Progenitor cell of endocrine pancreas (in vitro differentiated cells): ENCODE results near the gene DLK1. TPM values are rescaled to one million over a fixed set of nuclear protein-coding genes. Genes with fewer than 3 reads are reported as not detected.
A peak's percentile ranks its signal among the peaks of the same experiment; 100 is the strongest.

Source experiments
- DNase-seq: peaks from one replicate; pipeline ENCODE4 v3.0.0; 2021; ENCODE audit warnings: low spot score; ENCODE audit not compliant: unreplicated experiment
- H3K27ac Mint-ChIP-seq: 2 replicates; pipeline ENCODE4 v1.8.0; 2021; ENCODE audit warnings: mild to moderate bottlenecking, moderate library complexity, mixed read lengths
- H3K27me3 Mint-ChIP-seq: 2 replicates; pipeline ENCODE4 v1.8.0; 2021; ENCODE audit warnings: mixed read lengths
- H3K36me3 Mint-ChIP-seq: 2 replicates; pipeline ENCODE4 v1.8.0; 2022; ENCODE audit warnings: mixed read lengths; ENCODE audit not compliant: insufficient read depth
- H3K4me1 Mint-ChIP-seq: 2 replicates; pipeline ENCODE4 v1.8.0; 2021; ENCODE audit warnings: low read depth, mixed read lengths
- H3K4me3 Mint-ChIP-seq: 2 replicates; pipeline ENCODE4 v1.8.0; 2021; ENCODE audit warnings: low read depth, mild to moderate bottlenecking, moderate library complexity, mixed read lengths
- H3K9me3 Mint-ChIP-seq: 2 replicates; pipeline ENCODE4 v1.8.0; 2021; ENCODE audit warnings: low read depth, mixed read lengths
- total RNA-seq: library from RNA; stranded (reverse); gene quantifications from 2 replicates; pipeline ENCODE4 v1.2.1, GENCODE V29; 2021
- TF ChIP-seq, protein P1 (sequence below): fragments of 200-600 bp; sonication (generic); IDR thresholded peaks from one replicate; pipeline ENCODE4 v1.5.0; 2021; ENCODE audit warnings: antibody characterized with exemption, mild to moderate bottlenecking; ENCODE audit not compliant: unreplicated experiment

DLK1 gene
- total RNA-seq, 1 donor from 2014 or later = 5,856 TPM

DNA sequence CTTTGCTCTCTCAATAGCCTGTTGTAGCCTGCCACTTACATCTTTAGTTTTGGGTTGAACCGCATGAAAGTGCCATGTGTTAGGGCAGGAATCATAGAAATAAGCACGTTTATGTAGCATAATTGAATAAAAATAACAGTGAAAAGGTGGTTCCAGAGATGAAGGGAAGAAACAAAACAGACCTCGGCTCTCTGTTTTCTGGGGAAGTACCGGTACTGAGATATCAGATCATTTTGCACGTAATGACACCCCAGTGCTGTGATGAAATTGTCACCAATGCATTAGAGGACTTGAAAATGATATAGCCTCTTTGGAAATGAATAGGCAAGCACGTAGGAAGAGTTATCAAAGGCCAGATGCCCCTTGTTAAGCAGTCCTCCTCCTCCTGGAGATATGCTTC is 42.5 kb upstream of the DLK1 start:
- no peaks in the 10 kb centered on the region for H3K36me3 Mint-ChIP-seq
- no peak overlapping the region for H3K4me3 Mint-ChIP-seq
- peaks cover 24% of the 10 kb centered on the region for H3K27me3 Mint-ChIP-seq
- TF ChIP-seq, protein P1, sequence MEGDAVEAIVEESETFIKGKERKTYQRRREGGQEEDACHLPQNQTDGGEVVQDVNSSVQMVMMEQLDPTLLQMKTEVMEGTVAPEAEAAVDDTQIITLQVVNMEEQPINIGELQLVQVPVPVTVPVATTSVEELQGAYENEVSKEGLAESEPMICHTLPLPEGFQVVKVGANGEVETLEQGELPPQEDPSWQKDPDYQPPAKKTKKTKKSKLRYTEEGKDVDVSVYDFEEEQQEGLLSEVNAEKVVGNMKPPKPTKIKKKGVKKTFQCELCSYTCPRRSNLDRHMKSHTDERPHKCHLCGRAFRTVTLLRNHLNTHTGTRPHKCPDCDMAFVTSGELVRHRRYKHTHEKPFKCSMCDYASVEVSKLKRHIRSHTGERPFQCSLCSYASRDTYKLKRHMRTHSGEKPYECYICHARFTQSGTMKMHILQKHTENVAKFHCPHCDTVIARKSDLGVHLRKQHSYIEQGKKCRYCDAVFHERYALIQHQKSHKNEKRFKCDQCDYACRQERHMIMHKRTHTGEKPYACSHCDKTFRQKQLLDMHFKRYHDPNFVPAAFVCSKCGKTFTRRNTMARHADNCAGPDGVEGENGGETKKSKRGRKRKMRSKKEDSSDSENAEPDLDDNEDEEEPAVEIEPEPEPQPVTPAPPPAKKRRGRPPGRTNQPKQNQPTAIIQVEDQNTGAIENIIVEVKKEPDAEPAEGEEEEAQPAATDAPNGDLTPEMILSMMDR = no peak
- no peak overlapping the region for H3K27ac Mint-ChIP-seq
- H3K4me1 Mint-ChIP-seq = peaks cover 7% of the 10 kb centered on the region
- no peaks in the 10 kb centered on the region for H3K9me3 Mint-ChIP-seq
- no peak for DNase-seq

DNA sequence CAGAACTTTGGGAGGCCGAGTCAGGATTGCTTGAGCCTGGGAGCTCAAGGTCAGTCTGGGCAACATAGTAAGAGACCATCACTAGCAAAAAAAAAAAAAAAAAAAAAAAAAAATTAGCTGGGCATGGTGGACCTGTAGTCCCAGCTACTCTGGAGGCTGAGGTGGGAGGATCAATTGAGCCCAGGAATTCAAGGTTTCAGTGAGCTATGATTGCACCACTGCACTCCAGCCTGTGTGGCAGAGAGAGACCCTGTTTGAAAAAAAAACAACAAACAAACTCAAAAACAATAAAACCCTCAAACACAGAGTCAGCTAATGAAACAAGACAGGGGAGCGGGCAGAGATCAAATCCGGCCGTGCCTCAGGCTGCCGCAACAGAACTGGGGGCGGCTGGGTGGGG is 41.7 kb upstream of the DLK1 start:
- DNase-seq = no peak
- Mint-ChIP-seq H3K36me3 (no peaks in the 10 kb centered on the region), H3K4me3 (no peak overlapping the region), H3K9me3 (no peaks in the 10 kb centered on the region), H3K4me1 (peaks cover 2% of the 10 kb centered on the region), H3K27me3 (peaks cover 28% of the 10 kb centered on the region), H3K27ac (no peak overlapping the region)
- TF ChIP-seq, protein P1 = no peak

DNA sequence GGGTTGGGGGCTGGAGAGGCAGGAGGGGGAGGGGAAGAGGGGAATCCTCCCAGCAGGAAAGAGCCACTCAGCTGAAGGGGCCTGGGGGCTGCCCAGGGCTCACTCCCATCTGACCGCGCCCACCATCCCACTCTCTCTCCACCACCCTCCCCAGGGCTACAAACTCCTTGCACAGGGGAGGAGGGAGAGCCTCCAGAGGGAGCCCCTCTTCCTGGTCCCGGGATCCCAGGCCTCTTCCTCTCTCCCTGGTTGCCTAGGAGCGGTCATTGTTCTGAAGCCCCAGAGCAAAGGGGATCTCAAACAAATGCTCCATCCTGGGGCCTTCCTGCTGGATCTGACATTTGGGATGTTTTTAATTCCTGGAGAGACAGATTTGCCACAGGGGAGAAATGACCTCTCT is 39.8 kb upstream of the DLK1 start:
- no peak for DNase-seq
- H3K27me3 Mint-ChIP-seq = peaks cover 47% of the 10 kb centered on the region
- no peak overlapping the region for H3K27ac Mint-ChIP-seq
- TF ChIP-seq, protein P1 = no peak
- H3K4me3 Mint-ChIP-seq = no peak overlapping the region
- H3K9me3 Mint-ChIP-seq = no peaks in the 10 kb centered on the region
- H3K4me1 Mint-ChIP-seq = peaks cover 5% of the 10 kb centered on the region
- no peaks in the 10 kb centered on the region for H3K36me3 Mint-ChIP-seq

DNA sequence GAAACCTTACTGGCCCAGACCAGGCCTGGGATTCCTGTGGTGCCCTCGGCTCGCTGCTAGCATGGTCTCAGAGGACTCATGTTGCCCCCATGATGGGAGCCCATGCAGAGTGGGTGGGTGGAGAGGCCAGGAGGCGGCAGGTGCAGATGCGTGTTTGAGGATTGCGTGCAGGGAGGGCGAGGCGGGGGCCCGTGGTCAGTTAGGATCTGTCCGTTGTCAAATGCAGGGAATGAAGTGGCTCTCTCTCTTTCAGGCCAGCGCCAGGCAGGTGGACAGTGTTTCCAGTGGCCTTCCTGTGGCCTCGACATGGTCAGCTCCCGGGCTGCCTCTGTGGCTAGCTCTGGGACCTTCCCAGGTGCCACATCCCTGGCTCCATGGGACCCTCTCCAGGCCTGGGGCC is 39.3 kb upstream of the DLK1 start:
- Mint-ChIP-seq H3K4me1 (peaks cover 9% of the 10 kb centered on the region), H3K27me3 (peaks cover 53% of the 10 kb centered on the region), H3K36me3 (no peaks in the 10 kb centered on the region), H3K4me3 (no peak overlapping the region), H3K27ac (no peak overlapping the region), H3K9me3 (no peaks in the 10 kb centered on the region)
- TF ChIP-seq, protein P1 = no peak
- DNase-seq = no peak

DNA sequence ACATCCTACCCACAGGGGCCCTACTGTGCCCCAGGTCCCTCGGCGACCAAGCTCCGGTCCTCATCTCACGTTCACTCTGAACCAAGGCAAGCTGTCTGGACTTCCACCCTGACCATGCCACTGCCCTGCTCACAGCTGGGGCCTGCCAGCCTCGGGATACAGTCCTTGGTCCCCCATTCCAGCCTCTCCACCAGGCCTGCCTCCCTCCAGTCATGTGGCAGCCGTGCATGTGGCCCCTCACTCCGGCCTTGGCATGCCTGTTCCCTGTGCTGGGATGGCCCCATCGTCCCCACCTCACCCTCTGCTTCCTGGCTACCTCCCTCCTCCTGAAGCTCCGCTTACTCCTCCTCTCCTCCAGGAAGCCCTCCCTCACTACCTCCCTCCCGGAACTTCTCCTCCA is 38.6 kb upstream of the DLK1 start:
- Mint-ChIP-seq H3K27ac (peak overlapping the region; percentile 69), H3K27me3 (peaks cover 54% of the 10 kb centered on the region), H3K4me1 (peaks cover 15% of the 10 kb centered on the region), H3K36me3 (no peaks in the 10 kb centered on the region), H3K9me3 (no peaks in the 10 kb centered on the region), H3K4me3 (no peak overlapping the region)
- no peak for DNase-seq
- TF ChIP-seq, protein P1 = no peak
